ENCODE data around the gene PSG7.
"Not testable (repeated sequence)": the region's sequence is repeated elsewhere in the genome, so short reads cannot be mapped to it uniquely, and the experiment has no call there.

DNA sequence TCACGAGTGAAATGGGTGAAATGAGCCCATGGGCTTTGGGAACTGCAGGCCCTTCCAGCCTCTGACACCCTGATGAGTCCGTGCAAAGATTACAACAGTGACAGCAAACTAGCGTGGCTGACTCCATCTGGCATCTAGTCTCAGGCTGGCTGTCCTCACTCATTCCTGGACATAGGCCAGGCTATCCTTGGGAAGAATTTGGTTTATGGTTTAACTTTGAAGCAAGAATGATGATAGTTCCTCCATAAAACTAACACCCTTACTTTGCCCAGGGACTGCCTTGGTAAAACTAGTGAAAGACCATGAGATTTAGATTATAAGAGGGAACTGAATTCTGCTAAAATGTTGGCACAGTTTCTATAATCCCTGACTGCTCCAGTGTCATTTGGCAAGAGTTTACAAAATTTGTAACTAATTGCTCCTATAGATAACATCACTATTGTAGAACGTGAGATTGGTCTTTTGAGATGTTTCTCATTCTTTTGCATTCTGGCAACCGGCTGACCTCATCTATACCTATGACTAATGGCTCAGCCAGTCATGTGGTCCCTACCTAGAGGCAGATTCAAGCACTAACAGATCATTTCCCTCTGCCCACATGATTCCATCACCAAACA is 4.4 kb downstream of the PSG7 start:
- TF ChIP-seq, protein P1, sequence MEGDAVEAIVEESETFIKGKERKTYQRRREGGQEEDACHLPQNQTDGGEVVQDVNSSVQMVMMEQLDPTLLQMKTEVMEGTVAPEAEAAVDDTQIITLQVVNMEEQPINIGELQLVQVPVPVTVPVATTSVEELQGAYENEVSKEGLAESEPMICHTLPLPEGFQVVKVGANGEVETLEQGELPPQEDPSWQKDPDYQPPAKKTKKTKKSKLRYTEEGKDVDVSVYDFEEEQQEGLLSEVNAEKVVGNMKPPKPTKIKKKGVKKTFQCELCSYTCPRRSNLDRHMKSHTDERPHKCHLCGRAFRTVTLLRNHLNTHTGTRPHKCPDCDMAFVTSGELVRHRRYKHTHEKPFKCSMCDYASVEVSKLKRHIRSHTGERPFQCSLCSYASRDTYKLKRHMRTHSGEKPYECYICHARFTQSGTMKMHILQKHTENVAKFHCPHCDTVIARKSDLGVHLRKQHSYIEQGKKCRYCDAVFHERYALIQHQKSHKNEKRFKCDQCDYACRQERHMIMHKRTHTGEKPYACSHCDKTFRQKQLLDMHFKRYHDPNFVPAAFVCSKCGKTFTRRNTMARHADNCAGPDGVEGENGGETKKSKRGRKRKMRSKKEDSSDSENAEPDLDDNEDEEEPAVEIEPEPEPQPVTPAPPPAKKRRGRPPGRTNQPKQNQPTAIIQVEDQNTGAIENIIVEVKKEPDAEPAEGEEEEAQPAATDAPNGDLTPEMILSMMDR (IDR thresholded peaks at IDR 0.05) = not testable (repeated sequence)
- not testable (repeated sequence) for TF ChIP-seq POLR2A (IDR thresholded peaks at IDR 0.05)

Measured in thyroid gland (tissue), 4 donors.